CD4-positive, alpha-beta T cell (primary cell): Measurements from ENCODE around the gene LONP1. TPM values are rescaled to one million over a fixed set of nuclear protein-coding genes. Genes with fewer than 3 reads are reported as not detected.

Experiments
- ATAC-seq: fragments of 200-7000 bp; cut with Tn5 transposase; one replicate; pipeline ENCODE4 v1.10.0; 2022; ENCODE audit warnings: mild to moderate bottlenecking; ENCODE audit not compliant: poor library complexity
- CTCF ChIA-PET: fragments of 350-600 bp; sonication (Branson Sonifier 250); formaldehyde crosslinking; loops from one replicate; lab custom pipeline; 2021; ENCODE audit warnings: antibody characterized with exemption, inconsistent platforms; lab: Charles Lee
- POLR2A ChIA-PET: fragments of 350-600 bp; sonication (Branson Sonifier 250); formaldehyde crosslinking; loops from one replicate; lab custom pipeline; 2021; ENCODE audit warnings: antibody characterized with exemption, inconsistent platforms; lab: Charles Lee
- DNase-seq, 14 experiments: peaks; one replicate each; pipeline ENCODE4 v3.0.0-alpha.2; 2013 to 2020; ENCODE audit warnings: mixed read lengths in 2 of 14
- H3K27ac ChIP-seq, 2 donors: one replicate each; pipeline versions ENCODE4 v1.5.1 to v1.7.0; 2013; ENCODE audit warnings: low read length in 2 of 2, low read depth in 1 of 2, mild to moderate bottlenecking in 1 of 2
- H3K27me3 ChIP-seq, 2 experiments: 1 replicate in 1 of 2; 2 replicates in 1 of 2; pipeline versions ENCODE4 v1.6.1 to v1.7.0; 2013; ENCODE audit warnings: low read length in 2 of 2, control low read depth in 1 of 2, mild to moderate bottlenecking in 1 of 2, moderate library complexity in 1 of 2; ENCODE audit not compliant: insufficient read depth in 2 of 2, control insufficient read depth in 1 of 2
- H3K36me3 ChIP-seq: one replicate; pipeline ENCODE4 v1.6.1; 2013; ENCODE audit warnings: low read length, control low read depth; ENCODE audit not compliant: insufficient read depth
- H3K4me1 ChIP-seq: one replicate; pipeline ENCODE4 v1.6.1; 2013; ENCODE audit warnings: low read length, control low read depth; ENCODE audit not compliant: insufficient read depth
- H3K4me3 ChIP-seq: one replicate; pipeline ENCODE4 v1.5.1; 2013; ENCODE audit warnings: mild to moderate bottlenecking, low read length, moderate library complexity
- H3K9me3 ChIP-seq, 2 experiments: 1 replicate in 1 of 2; 2 replicates in 1 of 2; pipeline versions ENCODE4 v1.6.1 to v1.7.0; 2013; ENCODE audit warnings: low read length in 2 of 2, mild to moderate bottlenecking in 2 of 2, control low read depth in 1 of 2, moderate library complexity in 1 of 2; ENCODE audit not compliant: control insufficient read depth in 1 of 2, insufficient read depth in 1 of 2
- H3K27ac Mint-ChIP-seq: one replicate; pipeline ENCODE4 v1.8.0; 2020; ENCODE audit warnings: mixed read lengths
- H3K27me3 Mint-ChIP-seq: one replicate; pipeline ENCODE4 v1.8.0; 2021; ENCODE audit warnings: mixed read lengths
- H3K36me3 Mint-ChIP-seq: one replicate; pipeline ENCODE4 v1.8.0; 2021; ENCODE audit warnings: low read depth, mixed read lengths
- H3K4me1 Mint-ChIP-seq: one replicate; pipeline ENCODE4 v1.8.0; 2021; ENCODE audit warnings: low read depth, mixed read lengths
- H3K4me3 Mint-ChIP-seq: one replicate; pipeline ENCODE4 v1.8.0; 2020; ENCODE audit warnings: mild to moderate bottlenecking, mixed read lengths
- H3K9me3 Mint-ChIP-seq: one replicate; pipeline ENCODE4 v1.8.0; 2020; ENCODE audit warnings: mixed read lengths
- CTCF ChIP-seq: fragments of 200-600 bp; IDR thresholded peaks from one replicate; pipeline ENCODE4 v1.8.0; 2022; ENCODE audit warnings: antibody characterized with exemption, mild to moderate bottlenecking
- intact Hi-C, 2 experiments: fragments of 100-400 bp; cut with DNase I in 1 of 2; cut with micrococcal nuclease in 1 of 2; formaldehyde crosslinking; loops; one replicate each; pipeline versions ENCODE4 v1.15.1 to v1.9.0; 2023 to 2025; cut with DNase I, micrococcal nuclease
- total RNA-seq, 174 experiments: library from RNA in 2 of 174; stranded (reverse) in 2 of 174; gene quantifications; one replicate each; pipeline ENCODE4 v1.2.3 and lab custom pipeline; 2021 to 2026

Gene LONP1
- total RNA-seq, 2 experiments from 2014 or later, result 88.7 to 91.0 TPM

- peaks cover 94% of the 10 kb centered on the region for H3K36me3 Mint-ChIP-seq
- intact Hi-C loops, result no loop called here
- ATAC-seq, result no peak
- H3K9me3 Mint-ChIP-seq, result no peaks in the 10 kb centered on the region
- Histone ChIP-seq H3K36me3 (peaks cover 89% of the 10 kb centered on the region), H3K27me3 (no peaks in the 10 kb centered on the region), H3K9me3 (no peaks in the 10 kb centered on the region), H3K27ac (no peak overlapping the region), H3K4me3 (no peak overlapping the region), H3K4me1 (no peaks in the 10 kb centered on the region)
- peaks cover 16% of the 10 kb centered on the region for H3K4me1 Mint-ChIP-seq
- H3K27me3 Mint-ChIP-seq, result no peaks in the 10 kb centered on the region
- POLR2A ChIA-PET, result no interaction called here
- no peak overlapping the region for H3K27ac Mint-ChIP-seq
- TF ChIP-seq CTCF, result no peak
- H3K4me3 Mint-ChIP-seq, result no peak overlapping the region
- CTCF ChIA-PET, result no interaction called here
- no peak for DNase-seq
Observed at GRCh38 chr19:5648464-5648863, 71.5 kb downstream of the LONP1 start.

- TF ChIP-seq CTCF, result no peak
- H3K9me3 ChIP-seq, result no peaks in the 10 kb centered on the region
- no peaks in the 10 kb centered on the region for H3K9me3 Mint-ChIP-seq
- peaks cover 29% of the 10 kb centered on the region for H3K4me1 Mint-ChIP-seq
- ChIA-PET CTCF (no interaction called here), POLR2A (no interaction called here)
- H3K36me3 Mint-ChIP-seq, result peaks cover 93% of the 10 kb centered on the region
- ATAC-seq (no peak), DNase-seq (no peak)
- no peaks in the 10 kb centered on the region for H3K27me3 ChIP-seq
- H3K4me1 ChIP-seq, result no peaks in the 10 kb centered on the region
- H3K27ac Mint-ChIP-seq, result no peak overlapping the region
- H3K27ac ChIP-seq, result no peak overlapping the region
- H3K27me3 Mint-ChIP-seq, result no peaks in the 10 kb centered on the region
- intact Hi-C loops, result no loop called here
- no peak overlapping the region for H3K4me3 Mint-ChIP-seq
- H3K36me3 ChIP-seq, result peaks cover 89% of the 10 kb centered on the region
- H3K4me3 ChIP-seq, result no peak overlapping the region
Observed at GRCh38 chr19:5646703-5647102, 73.2 kb downstream of the LONP1 start.

GRCh38 chr19:5645409-5645808 is 74.5 kb downstream of the LONP1 start:
- CTCF ChIA-PET, result no interaction called here
- no peaks in the 10 kb centered on the region for H3K27me3 Mint-ChIP-seq
- no peaks in the 10 kb centered on the region for H3K4me1 ChIP-seq
- peaks cover 82% of the 10 kb centered on the region for H3K36me3 ChIP-seq
- no peak for ATAC-seq
- peaks cover 85% of the 10 kb centered on the region for H3K36me3 Mint-ChIP-seq
- H3K9me3 ChIP-seq, result no peaks in the 10 kb centered on the region
- intact Hi-C loops, result no loop called here
- TF ChIP-seq CTCF, result no peak
- no peak overlapping the region for H3K27ac ChIP-seq
- H3K27ac Mint-ChIP-seq, result no peak overlapping the region
- no peaks in the 10 kb centered on the region for H3K27me3 ChIP-seq
- POLR2A ChIA-PET, result no interaction called here
- no peak overlapping the region for H3K4me3 ChIP-seq
- no peaks in the 10 kb centered on the region for H3K9me3 Mint-ChIP-seq
- DNase-seq, result no peak
- H3K4me3 Mint-ChIP-seq, result no peak overlapping the region
- H3K4me1 Mint-ChIP-seq, result peaks cover 35% of the 10 kb centered on the region
